Measurements from ENCODE around the gene MAPRE3.

MAPRE3 gene

DNA sequence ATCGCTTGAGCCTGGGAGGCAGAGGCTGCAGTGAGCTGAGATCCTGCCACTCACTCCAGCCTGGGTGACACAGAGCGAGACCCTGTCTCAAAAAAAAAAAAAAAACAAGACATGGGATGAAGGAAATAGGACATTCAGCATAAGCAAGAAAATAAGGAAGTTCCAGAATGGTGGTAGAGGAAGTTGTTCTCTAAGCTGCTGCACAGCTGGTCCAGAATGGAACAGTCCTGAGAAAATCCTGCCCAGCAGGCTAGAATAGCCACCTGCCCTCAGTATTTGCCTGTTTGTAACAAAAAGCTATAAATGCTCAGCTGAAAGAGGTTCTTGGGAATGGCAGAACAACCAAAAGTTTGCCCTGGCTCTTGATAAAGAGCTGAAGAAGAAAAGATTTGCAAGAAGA is 11.1 kb upstream of the MAPRE3 start:
- ATAC-seq: no peak
- TF ChIP-seq CSDC2 (CRISPR knock-in tag; IDR thresholded peaks at IDR 0.05): no peak
- TF ChIP-seq ZNF8 (CRISPR knock-in tag; IDR thresholded peaks at IDR 0.05): no peak
- TF ChIP-seq OSR1 (CRISPR knock-in tag; IDR thresholded peaks at IDR 0.05): no peak
- no peak for TF ChIP-seq BACH2 (CRISPR knock-in tag; IDR thresholded peaks at IDR 0.05; ENCODE audit: borderline replicate concordance)
- TF ChIP-seq ESRRG (CRISPR knock-in tag; IDR thresholded peaks at IDR 0.05): no peak
- no peak for TF ChIP-seq ZNF565 (CRISPR knock-in tag; conservative IDR thresholded peaks at IDR 0.05; ENCODE audit: low read depth)
- TF ChIP-seq TOX (CRISPR knock-in tag; IDR thresholded peaks at IDR 0.05; ENCODE audit: borderline replicate concordance): no peak
- no peak for TF ChIP-seq ZFP3 (CRISPR knock-in tag; IDR thresholded peaks at IDR 0.05)
- TF ChIP-seq, protein P1, sequence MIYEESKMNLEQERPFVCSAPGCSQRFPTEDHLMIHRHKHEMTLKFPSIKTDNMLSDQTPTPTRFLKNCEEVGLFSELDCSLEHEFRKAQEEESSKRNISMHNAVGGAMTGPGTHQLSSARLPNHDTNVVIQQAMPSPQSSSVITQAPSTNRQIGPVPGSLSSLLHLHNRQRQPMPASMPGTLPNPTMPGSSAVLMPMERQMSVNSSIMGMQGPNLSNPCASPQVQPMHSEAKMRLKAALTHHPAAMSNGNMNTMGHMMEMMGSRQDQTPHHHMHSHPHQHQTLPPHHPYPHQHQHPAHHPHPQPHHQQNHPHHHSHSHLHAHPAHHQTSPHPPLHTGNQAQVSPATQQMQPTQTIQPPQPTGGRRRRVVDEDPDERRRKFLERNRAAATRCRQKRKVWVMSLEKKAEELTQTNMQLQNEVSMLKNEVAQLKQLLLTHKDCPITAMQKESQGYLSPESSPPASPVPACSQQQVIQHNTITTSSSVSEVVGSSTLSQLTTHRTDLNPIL (CRISPR knock-in tag; IDR thresholded peaks at IDR 0.05; ENCODE audit: low read depth): no peak
- TF ChIP-seq SNAI2 (CRISPR knock-in tag; IDR thresholded peaks at IDR 0.05): no peak
- TF ChIP-seq, protein P2, sequence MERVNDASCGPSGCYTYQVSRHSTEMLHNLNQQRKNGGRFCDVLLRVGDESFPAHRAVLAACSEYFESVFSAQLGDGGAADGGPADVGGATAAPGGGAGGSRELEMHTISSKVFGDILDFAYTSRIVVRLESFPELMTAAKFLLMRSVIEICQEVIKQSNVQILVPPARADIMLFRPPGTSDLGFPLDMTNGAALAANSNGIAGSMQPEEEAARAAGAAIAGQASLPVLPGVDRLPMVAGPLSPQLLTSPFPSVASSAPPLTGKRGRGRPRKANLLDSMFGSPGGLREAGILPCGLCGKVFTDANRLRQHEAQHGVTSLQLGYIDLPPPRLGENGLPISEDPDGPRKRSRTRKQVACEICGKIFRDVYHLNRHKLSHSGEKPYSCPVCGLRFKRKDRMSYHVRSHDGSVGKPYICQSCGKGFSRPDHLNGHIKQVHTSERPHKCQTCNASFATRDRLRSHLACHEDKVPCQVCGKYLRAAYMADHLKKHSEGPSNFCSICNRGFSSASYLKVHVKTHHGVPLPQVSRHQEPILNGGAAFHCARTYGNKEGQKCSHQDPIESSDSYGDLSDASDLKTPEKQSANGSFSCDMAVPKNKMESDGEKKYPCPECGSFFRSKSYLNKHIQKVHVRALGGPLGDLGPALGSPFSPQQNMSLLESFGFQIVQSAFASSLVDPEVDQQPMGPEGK (CRISPR knock-in tag; IDR thresholded peaks at IDR 0.05; ENCODE audit: borderline replicate concordance): no peak
- TF ChIP-seq GLIS3 (CRISPR knock-in tag; IDR thresholded peaks at IDR 0.05): no peak
- TF ChIP-seq, protein P3, sequence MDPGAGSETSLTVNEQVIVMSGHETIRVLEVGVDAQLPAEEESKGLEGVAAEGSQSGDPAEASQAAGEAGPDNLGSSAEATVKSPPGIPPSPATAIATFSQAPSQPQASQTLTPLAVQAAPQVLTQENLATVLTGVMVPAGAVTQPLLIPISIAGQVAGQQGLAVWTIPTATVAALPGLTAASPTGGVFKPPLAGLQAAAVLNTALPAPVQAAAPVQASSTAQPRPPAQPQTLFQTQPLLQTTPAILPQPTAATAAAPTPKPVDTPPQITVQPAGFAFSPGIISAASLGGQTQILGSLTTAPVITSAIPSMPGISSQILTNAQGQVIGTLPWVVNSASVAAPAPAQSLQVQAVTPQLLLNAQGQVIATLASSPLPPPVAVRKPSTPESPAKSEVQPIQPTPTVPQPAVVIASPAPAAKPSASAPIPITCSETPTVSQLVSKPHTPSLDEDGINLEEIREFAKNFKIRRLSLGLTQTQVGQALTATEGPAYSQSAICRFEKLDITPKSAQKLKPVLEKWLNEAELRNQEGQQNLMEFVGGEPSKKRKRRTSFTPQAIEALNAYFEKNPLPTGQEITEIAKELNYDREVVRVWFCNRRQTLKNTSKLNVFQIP (CRISPR knock-in tag; IDR thresholded peaks at IDR 0.05; ENCODE audit: borderline replicate concordance, low read depth): no peak
- TF ChIP-seq ISL1 (CRISPR knock-in tag; IDR thresholded peaks at IDR 0.05): no peak
- no peak for TF ChIP-seq RARB (CRISPR knock-in tag; IDR thresholded peaks at IDR 0.05)
- TF ChIP-seq, protein P4, sequence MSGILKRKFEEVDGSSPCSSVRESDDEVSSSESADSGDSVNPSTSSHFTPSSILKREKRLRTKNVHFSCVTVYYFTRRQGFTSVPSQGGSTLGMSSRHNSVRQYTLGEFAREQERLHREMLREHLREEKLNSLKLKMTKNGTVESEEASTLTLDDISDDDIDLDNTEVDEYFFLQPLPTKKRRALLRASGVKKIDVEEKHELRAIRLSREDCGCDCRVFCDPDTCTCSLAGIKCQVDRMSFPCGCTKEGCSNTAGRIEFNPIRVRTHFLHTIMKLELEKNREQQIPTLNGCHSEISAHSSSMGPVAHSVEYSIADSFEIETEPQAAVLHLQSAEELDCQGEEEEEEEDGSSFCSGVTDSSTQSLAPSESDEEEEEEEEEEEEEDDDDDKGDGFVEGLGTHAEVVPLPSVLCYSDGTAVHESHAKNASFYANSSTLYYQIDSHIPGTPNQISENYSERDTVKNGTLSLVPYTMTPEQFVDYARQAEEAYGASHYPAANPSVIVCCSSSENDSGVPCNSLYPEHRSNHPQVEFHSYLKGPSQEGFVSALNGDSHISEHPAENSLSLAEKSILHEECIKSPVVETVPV (CRISPR knock-in tag; IDR thresholded peaks at IDR 0.05): no peak

DNA sequence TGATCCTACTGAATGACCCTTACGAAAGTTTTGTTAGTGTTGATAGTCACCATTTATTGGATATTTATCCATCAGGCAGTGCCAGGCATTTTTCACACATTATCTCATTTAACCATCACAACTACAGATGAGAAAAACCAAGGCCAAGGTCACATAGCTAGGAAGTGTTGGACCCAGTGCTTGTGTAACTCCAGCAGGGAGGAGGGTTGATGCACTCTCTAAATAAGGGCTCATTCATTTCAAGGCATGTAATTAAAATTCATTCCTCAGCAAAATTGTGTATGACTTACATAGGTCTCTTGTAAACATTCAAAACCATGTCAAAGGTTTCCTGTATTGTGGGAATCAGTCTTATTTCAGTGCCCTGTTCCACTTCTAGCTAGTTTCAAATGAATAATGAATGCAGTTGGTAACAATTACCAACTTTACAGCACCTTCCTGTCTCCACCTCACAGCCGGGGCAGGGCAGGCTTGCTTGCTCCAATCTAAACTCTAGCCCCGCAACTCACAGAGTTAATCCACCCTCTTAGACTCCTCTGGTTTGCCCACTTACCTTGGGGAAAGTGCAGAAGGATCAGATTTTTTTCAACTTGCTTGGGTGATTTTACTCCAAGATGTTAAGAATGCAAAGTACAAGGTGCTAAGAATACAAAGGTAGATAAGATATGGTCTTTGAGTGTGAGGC is 5.8 kb upstream of the MAPRE3 start:
- TF ChIP-seq GLIS3 (CRISPR knock-in tag; IDR thresholded peaks at IDR 0.05) (no peak), CSDC2 (CRISPR knock-in tag; IDR thresholded peaks at IDR 0.05) (no peak), TCF4 (CRISPR knock-in tag; IDR thresholded peaks at IDR 0.05; ENCODE audit: borderline replicate concordance) (no peak), ZNF565 (CRISPR knock-in tag; conservative IDR thresholded peaks at IDR 0.05; ENCODE audit: low read depth) (no peak), SNAI2 (CRISPR knock-in tag; IDR thresholded peaks at IDR 0.05) (no peak), OSR1 (CRISPR knock-in tag; IDR thresholded peaks at IDR 0.05) (no peak), ZNF8 (CRISPR knock-in tag; IDR thresholded peaks at IDR 0.05) (no peak), TOX (CRISPR knock-in tag; IDR thresholded peaks at IDR 0.05; ENCODE audit: borderline replicate concordance) (no peak), BACH2 (CRISPR knock-in tag; IDR thresholded peaks at IDR 0.05; ENCODE audit: borderline replicate concordance) (no peak), ZC3H10 (CRISPR knock-in tag; IDR thresholded peaks at IDR 0.05) (no peak), RARB (CRISPR knock-in tag; IDR thresholded peaks at IDR 0.05) (no peak), ESRRG (CRISPR knock-in tag; IDR thresholded peaks at IDR 0.05) (no peak), ZFP30 (CRISPR knock-in tag; IDR thresholded peaks at IDR 0.05) (no peak)
- TF ChIP-seq, protein P2 (CRISPR knock-in tag; IDR thresholded peaks at IDR 0.05; ENCODE audit: borderline replicate concordance): no peak
- TF ChIP-seq, protein P5, sequence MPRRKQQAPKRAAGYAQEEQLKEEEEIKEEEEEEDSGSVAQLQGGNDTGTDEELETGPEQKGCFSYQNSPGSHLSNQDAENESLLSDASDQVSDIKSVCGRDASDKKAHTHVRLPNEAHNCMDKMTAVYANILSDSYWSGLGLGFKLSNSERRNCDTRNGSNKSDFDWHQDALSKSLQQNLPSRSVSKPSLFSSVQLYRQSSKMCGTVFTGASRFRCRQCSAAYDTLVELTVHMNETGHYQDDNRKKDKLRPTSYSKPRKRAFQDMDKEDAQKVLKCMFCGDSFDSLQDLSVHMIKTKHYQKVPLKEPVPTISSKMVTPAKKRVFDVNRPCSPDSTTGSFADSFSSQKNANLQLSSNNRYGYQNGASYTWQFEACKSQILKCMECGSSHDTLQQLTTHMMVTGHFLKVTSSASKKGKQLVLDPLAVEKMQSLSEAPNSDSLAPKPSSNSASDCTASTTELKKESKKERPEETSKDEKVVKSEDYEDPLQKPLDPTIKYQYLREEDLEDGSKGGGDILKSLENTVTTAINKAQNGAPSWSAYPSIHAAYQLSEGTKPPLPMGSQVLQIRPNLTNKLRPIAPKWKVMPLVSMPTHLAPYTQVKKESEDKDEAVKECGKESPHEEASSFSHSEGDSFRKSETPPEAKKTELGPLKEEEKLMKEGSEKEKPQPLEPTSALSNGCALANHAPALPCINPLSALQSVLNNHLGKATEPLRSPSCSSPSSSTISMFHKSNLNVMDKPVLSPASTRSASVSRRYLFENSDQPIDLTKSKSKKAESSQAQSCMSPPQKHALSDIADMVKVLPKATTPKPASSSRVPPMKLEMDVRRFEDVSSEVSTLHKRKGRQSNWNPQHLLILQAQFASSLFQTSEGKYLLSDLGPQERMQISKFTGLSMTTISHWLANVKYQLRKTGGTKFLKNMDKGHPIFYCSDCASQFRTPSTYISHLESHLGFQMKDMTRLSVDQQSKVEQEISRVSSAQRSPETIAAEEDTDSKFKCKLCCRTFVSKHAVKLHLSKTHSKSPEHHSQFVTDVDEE (CRISPR knock-in tag; IDR thresholded peaks at IDR 0.05): no peak
- TF ChIP-seq, protein P3 (CRISPR knock-in tag; IDR thresholded peaks at IDR 0.05; ENCODE audit: borderline replicate concordance, low read depth): no peak
- TF ChIP-seq, protein P1 (CRISPR knock-in tag; IDR thresholded peaks at IDR 0.05; ENCODE audit: low read depth): no peak
- TF ChIP-seq, protein P4 (CRISPR knock-in tag; IDR thresholded peaks at IDR 0.05): no peak
- ATAC-seq: no peak

All from SK-N-SH treated with all-trans-retinoic acid at 6 μM for 48 hours (cell line).